HG03558 (cell line): ENCODE data around the gene CASP6.

Experiments
- ATAC-seq: cut with Tn5 transposase; IDR thresholded peaks from one replicate; pipeline ENCODE4 v1.9.1; 2021; ENCODE audit warnings: moderate number of reproducible peaks; ENCODE audit not compliant: unreplicated experiment; ENCODE audit errors: extremely low read depth

Gene CASP6

DNA sequence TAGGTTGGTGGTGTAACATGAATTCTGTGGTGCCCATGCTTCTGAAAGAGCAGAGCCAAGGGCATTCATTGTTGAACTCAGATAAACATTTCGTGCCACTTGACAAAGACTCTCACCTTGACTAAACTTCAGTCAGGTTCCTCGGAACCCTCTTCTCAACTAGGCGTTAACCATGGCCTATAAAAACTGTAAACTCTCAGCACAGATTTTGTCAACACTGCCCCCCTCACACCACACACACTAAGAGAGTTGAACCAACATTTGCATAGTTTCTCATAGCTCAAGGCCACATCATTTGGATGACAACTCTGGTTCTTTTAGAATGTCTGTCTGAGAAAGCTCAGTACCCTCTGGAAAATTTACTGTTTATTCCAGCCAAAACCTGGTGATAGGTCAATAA is 28.1 kb downstream of the CASP6 start:
- no peak for ATAC-seq

DNA sequence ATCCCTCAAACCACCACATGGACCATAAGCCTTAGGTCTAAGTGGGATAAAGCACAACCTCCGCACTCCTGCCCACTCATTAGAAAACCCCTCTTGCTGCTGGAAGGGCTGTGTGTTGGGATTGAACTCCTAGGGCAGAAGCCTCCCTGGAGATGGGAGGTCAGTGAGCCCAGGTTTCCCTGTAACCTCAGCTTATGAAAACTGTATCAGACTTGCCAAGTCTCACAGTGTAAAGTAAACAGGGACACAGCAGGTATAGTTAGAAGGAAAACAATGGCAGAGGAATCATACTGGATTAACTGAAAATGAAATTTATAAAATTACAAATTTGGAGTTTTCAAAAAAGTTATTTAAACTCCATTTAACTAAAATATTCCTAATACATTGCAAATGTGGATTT is 29.9 kb downstream of the CASP6 start:
- ATAC-seq: no peak

DNA sequence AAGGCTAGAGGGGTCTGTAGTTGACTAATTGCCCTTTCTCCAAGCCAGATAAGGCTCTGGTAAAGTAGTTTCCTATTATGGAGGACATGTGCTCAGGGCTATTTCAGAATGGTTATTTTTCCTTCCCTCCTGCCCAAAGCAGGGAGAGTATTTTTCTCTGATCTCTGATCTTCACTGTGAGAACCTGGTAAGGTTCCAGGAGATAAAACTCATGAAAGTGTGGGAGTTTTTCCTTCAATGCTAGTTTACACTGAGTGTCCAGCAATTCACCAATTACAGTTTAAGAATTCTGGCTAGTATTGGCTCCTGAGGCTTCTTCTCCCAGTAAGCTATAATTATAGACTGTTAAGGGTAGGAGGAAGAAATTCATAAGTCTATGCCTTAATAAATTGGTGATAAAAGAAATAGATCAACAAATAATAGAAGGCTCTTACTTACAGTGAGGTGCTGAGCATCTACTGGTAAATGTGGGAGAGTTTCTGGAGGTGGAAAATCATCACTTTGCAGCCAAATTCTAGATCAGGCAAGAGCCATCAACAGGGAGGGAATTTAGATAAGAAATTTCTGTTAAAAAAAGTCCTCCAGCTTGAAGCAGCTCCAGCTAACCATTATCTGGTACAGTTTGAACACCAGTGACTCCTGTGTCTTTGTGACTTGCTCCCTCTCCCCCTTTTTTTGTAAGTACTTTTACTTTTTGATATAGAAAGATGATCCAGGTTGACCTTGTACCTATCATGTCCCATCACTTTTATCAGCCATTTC is 30.9 kb downstream of the CASP6 start:
- ATAC-seq: no peak

DNA sequence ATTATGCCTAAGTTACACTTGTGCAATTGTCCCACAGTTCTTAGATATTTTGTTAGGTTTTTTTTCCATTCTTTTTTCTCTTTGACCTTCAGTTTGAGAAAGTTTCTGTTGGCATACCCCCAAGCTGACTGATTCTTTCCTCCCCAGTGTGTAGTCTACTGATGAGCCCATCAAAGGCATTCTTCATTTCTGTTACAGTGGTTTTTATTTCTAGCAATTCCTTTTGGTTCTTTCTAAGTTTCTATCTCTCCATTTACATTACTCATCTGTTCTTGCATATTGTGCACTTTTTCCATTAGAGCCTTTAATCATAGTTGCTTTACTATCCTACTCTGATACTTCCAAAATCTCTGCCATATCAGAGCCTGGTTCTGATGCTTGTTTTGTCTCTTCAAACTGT is 31.9 kb downstream of the CASP6 start:
- no peak for ATAC-seq

DNA sequence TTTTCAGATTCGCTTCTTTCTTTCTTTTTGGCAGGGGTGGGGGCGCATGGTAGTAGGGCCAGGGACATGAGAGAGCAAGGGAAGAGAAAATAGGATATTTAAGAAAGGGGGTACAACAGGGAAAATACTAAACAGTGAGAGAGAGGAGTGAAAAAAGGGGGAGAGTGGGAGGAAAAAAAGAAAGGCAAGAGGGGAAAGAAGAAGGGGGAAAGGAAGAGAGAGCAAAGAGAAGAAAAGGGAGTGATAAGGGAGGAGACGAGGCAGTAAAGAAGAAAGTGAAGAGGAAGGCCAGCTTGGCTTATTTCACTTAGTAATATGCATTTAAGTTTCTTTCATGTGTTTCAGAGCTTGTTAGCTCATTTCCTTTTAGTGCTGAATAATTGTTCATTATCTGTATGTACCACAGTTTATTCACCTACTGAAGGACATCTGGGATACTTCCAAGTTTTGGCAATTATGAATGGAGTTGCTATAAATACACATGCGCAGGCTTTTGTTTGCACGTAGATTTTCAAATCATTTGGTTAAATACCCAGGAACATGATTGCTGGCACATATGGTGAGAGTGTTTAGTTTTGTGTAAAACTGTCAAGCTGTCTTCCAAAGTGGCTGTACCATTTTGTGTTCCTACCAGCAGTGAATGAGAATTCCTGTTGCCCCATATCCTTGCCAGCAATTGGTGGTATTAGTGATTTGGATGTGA is 37.3 kb downstream of the CASP6 start:
- ATAC-seq: no peak

DNA sequence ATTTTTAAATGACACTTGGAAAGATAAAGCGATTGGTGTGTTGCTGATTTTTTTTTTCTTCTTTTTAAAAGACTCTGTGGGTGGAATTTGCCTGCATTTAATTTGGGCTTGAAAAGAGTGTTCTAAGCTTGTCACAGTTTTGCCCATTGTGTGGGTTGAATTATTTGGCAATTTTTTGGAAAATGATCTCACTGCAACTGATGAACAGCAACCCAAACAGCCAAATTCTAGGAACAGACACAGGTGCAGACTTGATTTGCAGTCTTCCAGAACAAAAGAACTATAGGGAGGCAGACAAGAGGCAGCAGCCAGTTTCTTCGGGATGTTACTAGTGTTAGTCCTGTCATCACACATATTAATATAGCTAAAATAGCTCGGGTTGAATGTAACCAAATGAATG is 40.5 kb downstream of the CASP6 start:
- no peak for ATAC-seq

DNA sequence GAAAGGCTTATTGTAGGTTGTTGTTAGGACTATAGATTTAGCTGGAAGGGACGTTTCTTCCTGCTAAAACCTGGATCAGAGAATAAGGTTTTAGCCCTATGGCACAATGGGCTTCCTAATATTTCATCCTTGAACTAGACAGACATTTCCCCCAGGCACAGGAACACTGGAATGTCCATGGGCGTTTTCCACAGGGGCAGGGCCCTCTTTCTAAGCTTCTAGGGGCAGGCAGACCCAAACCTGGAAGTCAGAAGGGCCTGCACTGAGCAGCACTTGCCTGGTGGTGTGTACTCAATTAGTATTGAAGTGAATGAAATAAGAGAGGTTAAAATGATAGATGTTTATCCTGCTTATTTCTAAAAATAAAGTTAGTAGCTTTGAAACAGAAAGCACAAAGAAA is 41.1 kb downstream of the CASP6 start:
- no peak for ATAC-seq

DNA sequence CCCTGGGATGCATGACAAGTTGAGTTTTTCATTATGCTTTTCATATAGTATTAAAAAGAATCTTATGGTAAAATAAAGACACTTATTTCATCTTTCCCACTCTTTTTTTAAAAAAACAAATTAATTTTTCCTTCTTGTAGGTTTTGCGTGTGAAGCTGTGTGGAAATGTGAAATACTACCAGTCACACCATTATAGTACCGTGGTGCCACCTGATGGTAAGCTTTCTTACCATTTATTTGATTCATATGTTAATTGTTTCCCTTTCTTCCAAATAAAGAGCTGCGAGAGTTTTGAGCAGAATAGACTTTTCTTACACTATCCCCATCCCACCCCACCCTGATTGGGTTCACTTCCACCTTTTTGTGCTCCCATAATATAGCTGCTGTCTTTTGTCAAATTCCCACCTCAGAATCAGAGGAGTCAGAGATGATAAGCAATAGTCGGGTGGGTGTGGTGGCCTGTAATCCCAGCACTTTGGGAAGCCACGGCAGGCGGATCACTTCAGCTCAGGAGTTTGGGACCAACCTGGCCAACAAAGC is 44.3 kb downstream of the CASP6 start:
- ATAC-seq: no peak

DNA sequence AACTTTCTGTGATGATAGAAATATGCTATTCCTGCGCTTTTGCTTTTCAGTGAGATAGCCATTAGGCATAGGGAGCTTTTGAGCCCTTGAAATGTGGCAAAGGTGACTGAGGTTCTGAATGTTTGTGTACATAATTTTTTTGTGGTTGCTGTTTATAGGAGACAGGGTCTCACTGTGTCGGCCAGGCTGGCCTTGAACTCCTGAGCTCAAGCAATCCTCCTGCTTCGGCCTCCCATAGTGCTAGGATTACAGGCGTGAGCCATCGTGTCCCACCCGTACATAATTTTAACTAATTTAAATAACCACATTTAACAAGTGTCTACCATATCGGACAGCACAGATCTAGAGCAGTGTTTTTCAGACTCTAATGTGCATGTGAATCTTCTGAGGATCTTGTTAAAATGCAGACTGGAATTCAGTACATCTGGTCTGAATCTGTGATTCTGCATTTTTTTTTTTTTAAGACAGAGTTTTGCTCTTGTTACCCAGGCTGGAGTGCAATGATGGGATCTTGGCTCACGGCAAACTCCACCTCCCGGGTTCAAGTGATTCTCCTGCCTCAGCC is 45.3 kb downstream of the CASP6 start:
- ATAC-seq: no peak

DNA sequence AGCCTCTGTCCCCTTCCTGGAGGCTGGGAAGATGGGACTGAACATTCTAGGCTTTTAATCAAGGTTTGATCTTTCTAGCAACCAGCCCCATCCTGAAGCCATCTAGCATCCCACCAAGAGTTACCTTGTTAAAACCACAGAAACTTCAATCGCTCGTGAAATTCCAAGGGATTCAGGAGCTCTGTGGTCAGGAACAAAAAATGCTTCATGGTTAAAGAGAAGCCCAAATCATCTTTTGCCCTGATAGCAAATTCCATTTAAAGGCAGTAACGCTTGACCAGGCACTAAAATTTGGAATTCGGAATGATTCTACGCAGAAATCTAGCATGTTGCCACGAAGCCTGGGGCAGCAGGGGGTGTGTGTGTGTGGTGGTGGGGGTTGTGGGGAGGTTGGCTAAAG is 47.8 kb downstream of the CASP6 start:
- no peak for ATAC-seq

DNA sequence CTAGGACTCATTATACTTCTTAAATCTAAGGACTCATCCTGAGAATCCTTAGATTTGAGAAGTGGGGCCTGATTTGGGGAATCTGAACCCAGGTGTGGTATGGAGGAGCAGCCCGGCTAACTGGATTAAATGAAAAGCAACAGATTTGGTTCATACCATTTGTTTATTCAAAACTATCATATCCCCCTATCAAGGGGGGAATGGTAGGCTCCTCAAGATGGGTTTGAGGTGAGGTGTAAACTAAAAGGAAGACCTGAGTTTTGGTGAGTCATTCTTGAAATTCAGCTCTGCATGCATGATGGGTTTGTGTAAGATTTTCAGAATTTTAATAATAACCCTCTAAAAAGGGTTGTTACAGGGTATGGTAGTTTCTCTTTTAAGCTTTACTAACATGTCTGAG is 53.4 kb downstream of the CASP6 start:
- peak; percentile 80 for ATAC-seq

DNA sequence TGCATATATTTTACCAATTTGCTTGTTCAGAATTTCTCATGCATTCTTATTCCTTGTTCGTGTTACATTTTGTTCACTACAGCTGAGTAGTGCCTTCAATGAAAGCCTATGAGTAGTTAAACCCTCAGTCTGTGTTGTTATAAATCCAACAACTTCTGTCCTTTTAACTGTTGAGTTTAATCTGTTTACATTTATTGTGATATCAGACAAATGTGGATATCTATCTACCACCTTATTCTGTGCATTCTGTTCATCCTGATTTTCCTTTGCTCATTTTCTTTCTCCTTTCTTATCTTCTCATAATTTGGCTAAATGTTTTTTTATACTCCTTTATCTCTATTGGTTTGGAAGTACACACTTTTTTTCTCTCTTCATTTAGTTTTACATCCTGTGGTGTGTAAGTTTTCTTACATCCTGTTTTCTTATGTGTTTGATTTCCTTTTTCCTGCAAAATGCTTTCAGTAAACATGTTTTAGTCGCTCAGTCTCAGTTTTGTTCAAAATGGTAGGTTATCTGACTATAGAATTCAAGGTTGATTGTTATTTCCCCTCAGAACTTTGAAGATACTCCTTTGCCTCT is 54.2 kb downstream of the CASP6 start:
- no peak for ATAC-seq

DNA sequence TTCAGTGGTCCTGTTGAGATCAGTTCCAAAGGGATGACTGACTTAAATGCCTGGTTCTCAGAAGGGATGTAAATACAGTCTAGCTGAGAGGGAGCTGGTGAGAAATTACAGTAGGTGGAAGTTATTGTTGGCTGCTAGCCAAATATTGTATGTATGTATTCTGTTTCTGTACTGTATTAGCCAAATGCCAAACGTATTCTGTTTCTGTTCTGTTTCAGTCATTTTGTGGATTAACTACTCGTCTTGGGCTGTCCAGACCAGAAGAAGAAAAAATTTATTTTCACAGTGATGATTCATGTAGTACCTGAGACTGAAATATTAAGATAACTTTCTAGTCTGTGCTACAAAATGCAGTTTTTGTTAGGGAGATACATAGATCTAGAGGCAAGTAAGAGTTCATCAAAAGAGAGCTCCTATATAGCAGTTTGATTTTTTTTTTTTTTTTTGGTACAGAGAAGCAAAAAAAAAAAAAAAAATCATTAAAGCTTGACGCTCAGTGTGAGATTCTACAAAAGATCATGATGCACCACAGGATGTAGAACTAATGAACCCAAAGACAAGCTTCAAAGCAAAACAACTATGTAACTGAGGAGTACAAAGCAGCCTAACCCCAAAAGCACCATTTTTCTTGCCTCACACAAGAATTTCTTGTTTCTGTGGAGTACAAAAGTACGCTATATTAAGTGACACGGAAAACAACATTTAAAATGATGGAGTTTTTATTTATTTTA is 54.8 kb downstream of the CASP6 start:
- peak; percentile 45 for ATAC-seq

DNA sequence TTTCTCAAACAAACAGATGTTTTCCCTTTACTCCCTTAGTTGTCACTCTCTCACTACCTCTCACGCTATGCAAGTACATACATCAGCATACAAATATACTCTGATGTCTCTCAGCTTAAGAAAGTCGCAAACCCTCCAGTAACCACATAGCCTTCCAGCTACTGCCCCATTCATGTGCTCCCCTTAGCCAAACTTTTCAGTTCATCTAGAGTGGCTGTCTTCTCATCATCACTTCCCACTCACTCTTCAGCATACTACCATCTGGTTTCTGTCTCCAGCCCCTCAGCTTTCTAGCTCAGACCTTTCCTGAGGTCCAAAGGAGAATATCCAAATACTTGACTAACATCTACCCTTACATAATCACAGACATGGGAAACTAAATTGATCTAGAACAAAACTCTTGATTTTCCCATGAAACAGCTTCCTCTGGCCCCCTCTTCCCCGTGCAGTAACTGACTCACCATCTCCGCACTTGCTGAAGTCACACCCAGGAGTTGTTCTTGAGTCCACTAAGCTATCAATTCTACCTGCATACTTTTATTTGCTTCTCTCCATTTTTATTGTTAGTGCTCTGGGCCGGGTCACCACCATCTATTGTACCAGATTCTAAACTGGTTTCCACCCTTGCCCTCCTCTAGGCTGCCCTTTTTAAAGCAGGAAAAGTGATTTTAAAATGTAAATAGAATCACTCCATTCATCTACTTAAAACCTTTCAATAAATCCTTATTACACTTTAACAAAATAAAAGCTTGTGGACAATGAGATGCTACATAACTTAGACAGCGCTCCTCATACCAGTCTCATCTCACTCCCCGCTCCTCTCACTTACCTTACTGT is 57.2 kb downstream of the CASP6 start:
- ATAC-seq: no peak

DNA sequence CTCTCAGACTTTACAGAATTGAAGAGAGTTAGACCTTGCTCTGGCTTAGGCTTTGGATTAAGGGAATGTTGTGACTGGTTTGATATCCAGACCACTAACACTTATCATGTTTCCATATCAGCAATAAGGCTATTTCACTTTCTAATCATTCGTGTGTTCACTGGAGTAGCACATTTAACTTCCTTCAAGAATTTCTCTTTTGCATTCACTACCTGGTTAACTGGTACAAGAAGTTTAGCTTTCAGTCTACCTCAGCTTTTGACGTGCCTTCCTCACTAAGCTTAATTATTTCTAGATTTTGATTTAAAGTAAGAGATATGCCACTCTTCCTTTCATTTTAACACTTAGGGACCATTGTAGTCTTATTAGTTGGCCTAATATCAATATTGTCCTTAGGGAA is 62.6 kb downstream of the CASP6 start:
- no peak for ATAC-seq
